CD4-positive, alpha-beta memory T cell (primary cell): ENCODE measurements around the gene GOLIM4. TPM values are rescaled to one million over a fixed set of nuclear protein-coding genes. Genes with fewer than 3 reads are reported as not detected.

Experiments
- CTCF ChIA-PET: fragments of 350-600 bp; sonication (Branson Sonifier 250); formaldehyde crosslinking; loops from one replicate; lab custom pipeline; 2021; ENCODE audit warnings: inconsistent platforms; ENCODE audit not compliant: partially characterized antibody; lab: Charles Lee
- POLR2A ChIA-PET: fragments of 350-600 bp; sonication (Branson Sonifier 250); formaldehyde crosslinking; loops from one replicate; lab custom pipeline; 2021; ENCODE audit not compliant: partially characterized antibody; lab: Charles Lee
- DNase-seq, 5 donors: peaks; one replicate each; pipeline versions ENCODE4 v3.0.0 to v3.0.0-alpha.2; 2020 to 2022; ENCODE audit warnings: mixed read lengths in 1 of 5
- H3K27ac ChIP-seq: one replicate; pipeline ENCODE4 v1.7.0; 2013; ENCODE audit warnings: low read depth, low read length
- H3K27me3 ChIP-seq: 2 replicates; pipeline ENCODE4 v1.7.0; 2013; ENCODE audit warnings: mild to moderate bottlenecking, low read length, moderate library complexity; ENCODE audit not compliant: insufficient read depth
- H3K36me3 ChIP-seq: 2 replicates; pipeline ENCODE4 v1.7.0; 2013; ENCODE audit warnings: mild to moderate bottlenecking, low read length, moderate library complexity; ENCODE audit not compliant: insufficient read depth
- H3K4me1 ChIP-seq: 2 replicates; pipeline ENCODE4 v1.7.0; 2013; ENCODE audit warnings: mild to moderate bottlenecking, low read length, moderate library complexity; ENCODE audit not compliant: insufficient read depth
- H3K4me3 ChIP-seq, 2 donors: one replicate each; pipeline ENCODE4 v1.7.0; 2013; ENCODE audit warnings: low read length in 2 of 2, mild to moderate bottlenecking in 1 of 2
- H3K9me3 ChIP-seq, 2 donors: one replicate each; pipeline ENCODE4 v1.7.0; 2013; ENCODE audit warnings: low read length in 2 of 2, control low read depth in 1 of 2; ENCODE audit not compliant: control insufficient read depth in 1 of 2
- H3K27ac Mint-ChIP-seq, 7 donors: one replicate each; pipeline ENCODE4 v1.8.0; 2020 to 2021; ENCODE audit warnings: mixed read lengths in 7 of 7, mild to moderate bottlenecking in 6 of 7, inconsistent platforms in 3 of 7, moderate library complexity in 3 of 7
- H3K27me3 Mint-ChIP-seq, 2 donors: one replicate each; pipeline ENCODE4 v1.8.0; 2020 to 2021; ENCODE audit warnings: mixed read lengths in 2 of 2
- H3K36me3 Mint-ChIP-seq, 2 donors: one replicate each; pipeline ENCODE4 v1.8.0; 2020 to 2021; ENCODE audit warnings: mixed read lengths in 2 of 2, inconsistent platforms in 1 of 2, mild to moderate bottlenecking in 1 of 2
- H3K4me1 Mint-ChIP-seq, 4 donors: one replicate each; pipeline ENCODE4 v1.8.0; 2020 to 2021; ENCODE audit warnings: mixed read lengths in 4 of 4, mild to moderate bottlenecking in 1 of 4
- H3K4me3 Mint-ChIP-seq, 8 donors: one replicate each; pipeline ENCODE4 v1.8.0; 2020 to 2021; ENCODE audit warnings: mixed read lengths in 8 of 8, mild to moderate bottlenecking in 7 of 8, moderate library complexity in 6 of 8, inconsistent platforms in 3 of 8
- H3K9me3 Mint-ChIP-seq, 8 donors: one replicate each; pipeline ENCODE4 v1.8.0; 2020 to 2021; ENCODE audit warnings: mixed read lengths in 8 of 8, mild to moderate bottlenecking in 5 of 8, inconsistent platforms in 3 of 8, moderate library complexity in 1 of 8
- intact Hi-C: fragments of 100-400 bp; cut with micrococcal nuclease; formaldehyde crosslinking; loops from one replicate; pipeline ENCODE4 v1.15.1; 2023
- polyA plus RNA-seq, 2 donors: library from polyadenylated mRNA; unstranded; fragments of 300-500 nt; fragmentation: Illumina TruSeq; gene quantifications; one replicate each; pipeline ENCODE4 v1.2.3, GENCODE V29; 2021
- total RNA-seq, 2 experiments: library from RNA; stranded (reverse); gene quantifications; one replicate each; pipeline ENCODE4 v1.2.3, GENCODE V29; 2021

Gene GOLIM4
- total and polyA plus RNA-seq, 4 experiments from 2014 or later, result 0.25 to 0.52 (median 0.47) TPM

DNA sequence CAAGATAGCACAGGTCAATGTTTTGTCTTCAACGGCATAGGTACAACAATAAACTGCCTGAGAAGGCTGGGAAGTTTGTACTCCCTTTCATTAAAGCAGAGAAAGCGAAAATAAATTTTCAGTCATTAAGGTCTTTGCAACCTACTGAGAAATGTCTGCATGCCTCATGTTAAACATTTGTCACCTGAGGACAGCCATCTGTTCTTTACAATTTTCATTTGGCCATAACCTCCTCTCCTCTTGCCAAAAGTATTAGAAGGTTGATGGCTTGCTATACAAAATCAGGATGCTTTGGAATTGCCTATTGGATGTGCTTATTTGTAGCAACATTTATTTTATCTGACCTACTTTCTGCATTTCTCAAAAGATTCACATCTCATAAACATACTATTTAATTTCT lies 122.7 kb downstream of the GOLIM4 start:
- Histone ChIP-seq H3K27me3 (no peaks in the 10 kb centered on the region), H3K9me3 (no peaks in the 10 kb centered on the region), H3K27ac (no peak overlapping the region), H3K36me3 (no peaks in the 10 kb centered on the region), H3K4me3 (no peak overlapping the region), H3K4me1 (no peaks in the 10 kb centered on the region)
- no peak overlapping the region for H3K27ac Mint-ChIP-seq
- H3K4me3 Mint-ChIP-seq, result no peak overlapping the region
- CTCF ChIA-PET, result no interaction called here
- POLR2A ChIA-PET, result no interaction called here
- intact Hi-C loops, result no loop called here
- H3K4me1 Mint-ChIP-seq, result no peaks in the 10 kb centered on the region
- no peaks in the 10 kb centered on the region for H3K9me3 Mint-ChIP-seq
- no peak for DNase-seq
- H3K36me3 Mint-ChIP-seq, result no peaks in the 10 kb centered on the region
- no peaks in the 10 kb centered on the region for H3K27me3 Mint-ChIP-seq

DNA sequence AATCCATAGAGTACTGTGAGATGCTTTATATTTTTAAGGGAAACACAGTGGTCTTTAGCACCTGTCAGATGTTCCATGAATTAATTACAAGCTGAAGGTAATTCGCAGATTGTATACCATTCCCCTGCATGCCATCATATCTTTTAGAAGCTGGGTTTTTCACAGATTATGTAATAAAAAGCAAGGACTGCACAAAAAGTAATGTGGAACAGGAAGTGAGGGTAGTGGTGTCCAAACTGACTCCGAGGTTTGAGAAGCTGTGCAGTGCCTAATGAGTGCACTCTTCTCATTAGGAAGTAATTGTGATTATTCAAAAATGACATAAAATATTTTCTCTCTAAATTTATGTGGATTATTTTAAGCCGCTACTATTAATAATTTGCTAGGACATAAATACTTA lies 123.2 kb downstream of the GOLIM4 start:
- CTCF ChIA-PET, result no interaction called here
- Histone ChIP-seq H3K27me3 (no peaks in the 10 kb centered on the region), H3K4me1 (no peaks in the 10 kb centered on the region), H3K4me3 (no peak overlapping the region), H3K36me3 (no peaks in the 10 kb centered on the region), H3K9me3 (no peaks in the 10 kb centered on the region), H3K27ac (no peak overlapping the region)
- no peak for DNase-seq
- no peaks in the 10 kb centered on the region for H3K36me3 Mint-ChIP-seq
- intact Hi-C loops, result no loop called here
- POLR2A ChIA-PET, result no interaction called here
- H3K27me3 Mint-ChIP-seq, result no peaks in the 10 kb centered on the region
- H3K27ac Mint-ChIP-seq, result no peak overlapping the region
- no peak overlapping the region for H3K4me3 Mint-ChIP-seq
- H3K4me1 Mint-ChIP-seq, result no peaks in the 10 kb centered on the region
- no peaks in the 10 kb centered on the region for H3K9me3 Mint-ChIP-seq

DNA sequence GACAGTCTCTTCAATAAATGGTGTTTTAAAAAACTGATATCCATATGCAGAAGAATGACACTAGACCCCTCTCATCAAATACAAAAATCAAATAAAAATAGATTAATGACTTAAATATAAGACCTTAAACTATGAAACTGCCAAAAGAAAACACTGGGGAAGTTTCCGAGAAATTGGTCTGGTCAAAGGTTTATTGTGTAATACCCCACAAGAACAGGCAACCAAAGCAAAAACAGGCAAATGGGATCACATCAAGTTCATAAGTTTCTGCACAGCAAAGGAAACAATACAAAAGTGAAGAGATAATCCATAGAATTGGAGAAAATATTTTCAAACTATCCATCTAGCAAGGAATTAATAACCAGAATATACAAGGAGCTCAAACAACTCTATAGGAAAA lies 126.2 kb downstream of the GOLIM4 start:
- intact Hi-C loops, result no loop called here
- Mint-ChIP-seq H3K4me1 (no peaks in the 10 kb centered on the region), H3K9me3 (no peaks in the 10 kb centered on the region)

DNA sequence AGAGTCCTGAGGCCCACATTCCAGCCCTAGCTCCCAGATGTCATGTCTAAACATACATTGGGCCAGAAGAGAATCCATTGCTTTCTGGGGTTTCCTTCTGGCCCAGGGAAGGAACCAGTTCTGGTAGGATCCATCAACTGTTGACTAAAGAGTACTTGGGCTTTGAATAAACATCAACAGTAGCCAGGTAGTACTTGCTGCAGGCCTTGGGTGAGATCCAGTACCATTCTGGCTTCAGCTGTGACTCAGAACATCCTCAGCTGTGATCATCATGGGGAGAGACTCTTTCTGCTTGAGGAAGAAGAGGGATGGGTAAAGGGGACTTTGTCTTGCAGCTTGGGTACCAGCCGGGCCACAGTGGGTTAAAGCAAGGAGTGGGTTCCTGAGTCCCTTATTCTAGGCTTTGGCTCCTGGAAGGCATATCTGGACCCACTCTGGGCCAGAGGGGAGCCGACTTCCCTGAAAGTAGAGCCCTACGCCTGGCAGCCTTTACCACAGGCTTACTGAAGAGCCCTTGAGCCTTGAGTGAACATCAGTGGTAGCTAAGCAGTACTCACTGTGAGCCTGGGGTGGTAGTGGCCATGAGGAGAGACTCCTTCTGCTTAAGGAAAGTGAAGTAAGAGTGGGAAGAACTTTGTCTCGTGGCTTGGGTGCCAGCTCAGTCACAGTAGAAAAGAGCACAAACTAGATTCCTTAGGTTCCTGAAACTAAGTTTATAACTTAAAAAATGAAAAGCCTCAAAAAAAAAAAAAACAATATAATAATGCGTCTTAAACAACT lies 128.3 kb downstream of the GOLIM4 start:
- Mint-ChIP-seq H3K27me3 (no peaks in the 10 kb centered on the region), H3K9me3 (no peaks in the 10 kb centered on the region), H3K36me3 (no peaks in the 10 kb centered on the region), H3K4me3 (no peak overlapping the region), H3K4me1 (no peaks in the 10 kb centered on the region), H3K27ac (no peak overlapping the region)
- no peak for DNase-seq
- no peaks in the 10 kb centered on the region for H3K9me3 ChIP-seq
- ChIA-PET CTCF (no interaction called here), POLR2A (no interaction called here)
- intact Hi-C loops, result no loop called here
- H3K4me3 ChIP-seq, result no peak overlapping the region
- H3K36me3 ChIP-seq, result no peaks in the 10 kb centered on the region
- H3K4me1 ChIP-seq, result no peaks in the 10 kb centered on the region
- H3K27ac ChIP-seq, result no peak overlapping the region
- H3K27me3 ChIP-seq, result no peaks in the 10 kb centered on the region

More for the DNA sequence above, 126.2 kb downstream of the GOLIM4 start:
- DNase-seq, result no peak
- Histone ChIP-seq H3K9me3 (no peaks in the 10 kb centered on the region), H3K27me3 (no peaks in the 10 kb centered on the region), H3K4me1 (no peaks in the 10 kb centered on the region), H3K36me3 (no peaks in the 10 kb centered on the region), H3K27ac (no peak overlapping the region), H3K4me3 (no peak overlapping the region)
- H3K4me3 Mint-ChIP-seq, result no peak overlapping the region
- POLR2A ChIA-PET, result no interaction called here
- H3K27ac Mint-ChIP-seq, result no peak overlapping the region
- no peaks in the 10 kb centered on the region for H3K27me3 Mint-ChIP-seq
- no peaks in the 10 kb centered on the region for H3K36me3 Mint-ChIP-seq
- CTCF ChIA-PET, result no interaction called here
